Activated CD4-positive, alpha-beta T cell treated with anti-CD3 and anti-CD28 coated beads for 36 hours (primary cell): ENCODE measurements around the gene CDC37L1. TPM values are rescaled to one million over a fixed set of nuclear protein-coding genes. Genes with fewer than 3 reads are reported as not detected.
"Not testable (repeated sequence)": the region's sequence is repeated elsewhere in the genome, so short reads cannot be mapped to it uniquely, and the experiment has no call there.

Experiments used
- ATAC-seq: fragments of 200-7000 bp; cut with Tn5 transposase; one replicate; pipeline ENCODE4 v1.10.0; 2021; ENCODE audit warnings: mild to moderate bottlenecking, moderate library complexity
- CTCF ChIA-PET: fragments of 350-600 bp; sonication (Branson Sonifier 250); formaldehyde crosslinking; loops from one replicate; lab custom pipeline; 2021; ENCODE audit warnings: antibody characterized with exemption; lab: Charles Lee
- POLR2A ChIA-PET: fragments of 350-600 bp; sonication (Branson Sonifier 250); formaldehyde crosslinking; loops from one replicate; lab custom pipeline; 2021; ENCODE audit warnings: antibody characterized with exemption, inconsistent platforms; lab: Charles Lee
- DNase-seq: peaks from one replicate; pipeline ENCODE4 v3.0.0-alpha.2; 2020
- H3K27ac Mint-ChIP-seq: one replicate; pipeline ENCODE4 v1.8.0; 2021; ENCODE audit warnings: mixed read lengths
- H3K27me3 Mint-ChIP-seq: one replicate; pipeline ENCODE4 v1.8.0; 2021; ENCODE audit warnings: mixed read lengths
- H3K36me3 Mint-ChIP-seq: one replicate; pipeline ENCODE4 v1.8.0; 2021; ENCODE audit warnings: low read depth, mixed read lengths
- H3K4me1 Mint-ChIP-seq: one replicate; pipeline ENCODE4 v1.8.0; 2021; ENCODE audit warnings: mixed read lengths
- H3K4me3 Mint-ChIP-seq: one replicate; pipeline ENCODE4 v1.8.0; 2021; ENCODE audit warnings: mild to moderate bottlenecking, moderate library complexity, mixed read lengths
- H3K9me3 Mint-ChIP-seq: one replicate; pipeline ENCODE4 v1.8.0; 2021; ENCODE audit warnings: low read depth, mixed read lengths
- intact Hi-C, 2 experiments: fragments of 100-400 bp; cut with DNase I in 1 of 2; cut with micrococcal nuclease in 1 of 2; formaldehyde crosslinking; loops; one replicate each; pipeline versions ENCODE4 v1.14.2 to v1.15.1; 2022 to 2024; cut with DNase I, micrococcal nuclease
- total RNA-seq, 2 experiments: library from RNA; stranded (reverse); gene quantifications; one replicate each; pipeline ENCODE4 v1.2.3, GENCODE V29; 2021

CDC37L1 gene
- total RNA-seq, result 1 to 10 TPM; 8.0 to 9.8 TPM

GRCh38 chr9:4679268-4680172, at the start of gene CDC37L1:
TSS of gene CDC37L1 (plus strand) at chr9:4679569. CDS start at chr9:4679768, 199 bp downstream.
- ChIA-PET CTCF (interaction anchor here (0.6 to 1.4 kb wide), 5 partner anchors 23 to 364 kb away, joined by 3 read pairs; partner anchors contain the start of gene AK3), POLR2A (interaction anchor here (1.0 kb wide), 2 partner anchors 62 to 114 kb away, joined by 3 read pairs; partner anchors contain the start of gene AK3)
- Mint-ChIP-seq H3K27me3 (no peaks in the 10 kb centered on the region), H3K4me1 (peaks cover 11% of the 10 kb centered on the region), H3K4me3 (no peak within 1 kb of the TSS), H3K36me3 (peaks cover 9% of the 10 kb centered on the region), H3K27ac (no peak within 1 kb of the TSS), H3K9me3 (no peaks in the 10 kb centered on the region)
- ATAC-seq (peak; percentile 95), DNase-seq (peak; percentile 99)
- intact Hi-C loops, result loop anchor here (1.0 to 10.0 kb wide), 17 partner anchors 10 to 1735 kb away; partner anchors contain the start of genes CD274 (in 2 of the 2), PLPP6 (in 2 of the 2), RCL1 (in 2 of the 2) and RFX3 (in 2 of the 2)

GRCh38 chr9:4630836-4631235, 48.5 kb upstream of the CDC37L1 start:
- no peaks in the 10 kb centered on the region for H3K36me3 Mint-ChIP-seq
- intact Hi-C loops, result no loop called here
- ChIA-PET POLR2A (no interaction called here), CTCF (interaction anchor here (0.8 kb wide), 1 partner anchor 244 kb away, joined by 4 read pairs; no protein-coding TSS in a partner anchor)
- peaks cover 3% of the 10 kb centered on the region for H3K4me1 Mint-ChIP-seq
- H3K27ac Mint-ChIP-seq, result no peak overlapping the region
- DNase-seq (no peak), ATAC-seq (no peak)
- no peak overlapping the region for H3K4me3 Mint-ChIP-seq
- no peaks in the 10 kb centered on the region for H3K27me3 Mint-ChIP-seq
- no peaks in the 10 kb centered on the region for H3K9me3 Mint-ChIP-seq

- intact Hi-C loops, result loop anchor here in 1 of 2 experiments (5.0 kb wide), 1 partner anchor 257 kb away; no protein-coding TSS in a partner anchor
- ATAC-seq (no peak), DNase-seq (no peak)
- CTCF ChIA-PET, result interaction anchor here (0.6 to 2.4 kb wide), 6 partner anchors 10 to 323 kb away, joined by 3 to 9 read pairs (median 4); no protein-coding TSS in a partner anchor
- H3K9me3 Mint-ChIP-seq, result no peaks in the 10 kb centered on the region
- no peak overlapping the region for H3K27ac Mint-ChIP-seq
- no peaks in the 10 kb centered on the region for H3K27me3 Mint-ChIP-seq
- H3K4me3 Mint-ChIP-seq, result no peak overlapping the region
- POLR2A ChIA-PET, result no interaction called here
- H3K4me1 Mint-ChIP-seq, result peaks cover 4% of the 10 kb centered on the region
- no peaks in the 10 kb centered on the region for H3K36me3 Mint-ChIP-seq
These were observed 40.4 kb upstream of the CDC37L1 start for GRCh38 chr9:4638968-4639367.

GRCh38 chr9:4639420-4639819, 39.9 kb upstream of the CDC37L1 start:
- ChIA-PET CTCF (interaction anchor here (0.6 to 2.4 kb wide), 10 partner anchors 10 to 323 kb away, joined by 3 to 12 read pairs (median 4); no protein-coding TSS in a partner anchor), POLR2A (no interaction called here)
- Mint-ChIP-seq H3K27ac (no peak overlapping the region), H3K27me3 (no peaks in the 10 kb centered on the region), H3K4me1 (peaks cover 4% of the 10 kb centered on the region), H3K9me3 (no peaks in the 10 kb centered on the region), H3K36me3 (no peaks in the 10 kb centered on the region), H3K4me3 (no peak overlapping the region)
- ATAC-seq, result no peak
- DNase-seq, result no peak
- intact Hi-C loops, result loop anchor here in 1 of 2 experiments (5.0 kb wide), 1 partner anchor 257 kb away; no protein-coding TSS in a partner anchor

- POLR2A ChIA-PET, result no interaction called here
- Mint-ChIP-seq H3K4me3 (no peak overlapping the region), H3K9me3 (no peaks in the 10 kb centered on the region), H3K36me3 (no peaks in the 10 kb centered on the region), H3K4me1 (peaks cover 5% of the 10 kb centered on the region), H3K27me3 (no peaks in the 10 kb centered on the region), H3K27ac (no peak overlapping the region)
- CTCF ChIA-PET, result interaction anchor here (0.7 to 2.4 kb wide), 11 partner anchors 11 to 324 kb away, joined by 3 to 12 read pairs (median 4); no protein-coding TSS in a partner anchor
- DNase-seq, result peak; percentile 64
- intact Hi-C loops, result loop anchor here (1.0 to 5.0 kb wide), 3 partner anchors 257 to 325 kb away; no protein-coding TSS in a partner anchor
- no peak for ATAC-seq
These were observed 39.3 kb upstream of the CDC37L1 start for GRCh38 chr9:4640027-4640426.

GRCh38 chr9:4642351-4642750, 37.0 kb upstream of the CDC37L1 start:
- H3K4me1 Mint-ChIP-seq, result peaks cover 5% of the 10 kb centered on the region
- ATAC-seq (no peak), DNase-seq (no peak)
- intact Hi-C loops, result loop anchor here in 1 of 2 experiments (5.0 kb wide), 1 partner anchor 325 kb away; no protein-coding TSS in a partner anchor
- H3K27ac Mint-ChIP-seq, result no peak overlapping the region
- CTCF ChIA-PET, result interaction anchor here (2.4 kb wide), 1 partner anchor 8 kb away, joined by 7 read pairs; no protein-coding TSS in a partner anchor
- no peaks in the 10 kb centered on the region for H3K9me3 Mint-ChIP-seq
- H3K36me3 Mint-ChIP-seq, result no peaks in the 10 kb centered on the region
- H3K27me3 Mint-ChIP-seq, result no peaks in the 10 kb centered on the region
- POLR2A ChIA-PET, result no interaction called here
- H3K4me3 Mint-ChIP-seq, result no peak overlapping the region

GRCh38 chr9:4654084-4654483, 25.3 kb upstream of the CDC37L1 start:
- DNase-seq (no peak), ATAC-seq (no peak)
- Mint-ChIP-seq H3K27me3 (no peaks in the 10 kb centered on the region), H3K27ac (no peak overlapping the region), H3K9me3 (no peaks in the 10 kb centered on the region), H3K36me3 (peaks cover 1% of the 10 kb centered on the region), H3K4me3 (no peak overlapping the region), H3K4me1 (no peaks in the 10 kb centered on the region)
- ChIA-PET POLR2A (no interaction called here), CTCF (no interaction called here)
- intact Hi-C loops, result no loop called here

GRCh38 chr9:4654538-4654937, 24.8 kb upstream of the CDC37L1 start:
- Mint-ChIP-seq H3K4me1 (no peaks in the 10 kb centered on the region), H3K9me3 (no peaks in the 10 kb centered on the region), H3K36me3 (peaks cover 1% of the 10 kb centered on the region), H3K27ac (no peak overlapping the region), H3K27me3 (no peaks in the 10 kb centered on the region), H3K4me3 (no peak overlapping the region)
- ChIA-PET CTCF (no interaction called here), POLR2A (no interaction called here)
- no peak for DNase-seq
- no peak for ATAC-seq
- intact Hi-C loops, result no loop called here

GRCh38 chr9:4656196-4656595, 23.2 kb upstream of the CDC37L1 start:
- ATAC-seq, H3K36me3 Mint-ChIP-seq, H3K27ac Mint-ChIP-seq, H3K4me3 Mint-ChIP-seq, H3K4me1 Mint-ChIP-seq, POLR2A ChIA-PET, intact Hi-C loops, H3K9me3 Mint-ChIP-seq, DNase-seq, H3K27me3 Mint-ChIP-seq: not testable (repeated sequence)
- CTCF ChIA-PET, result interaction anchor here (0.6 to 1.9 kb wide), 6 partner anchors 9 to 290 kb away, joined by 3 to 12 read pairs (median 3); partner anchors contain the start of genes CDC37L1 and SPATA6L

- H3K4me1 Mint-ChIP-seq, result peaks cover 3% of the 10 kb centered on the region
- no peak overlapping the region for H3K27ac Mint-ChIP-seq
- ATAC-seq, result no peak
- ChIA-PET POLR2A (no interaction called here), CTCF (interaction anchor here (0.6 to 1.9 kb wide), 8 partner anchors 9 to 290 kb away, joined by 3 to 12 read pairs (median 3); partner anchors contain the start of genes CDC37L1 and SPATA6L)
- no peak overlapping the region for H3K4me3 Mint-ChIP-seq
- peaks cover 1% of the 10 kb centered on the region for H3K36me3 Mint-ChIP-seq
- intact Hi-C loops, result no loop called here
- no peaks in the 10 kb centered on the region for H3K27me3 Mint-ChIP-seq
- no peak for DNase-seq
- no peaks in the 10 kb centered on the region for H3K9me3 Mint-ChIP-seq
These were observed 22.7 kb upstream of the CDC37L1 start for GRCh38 chr9:4656621-4657020.
